A673 (cell line): Measurements from ENCODE around the gene CDKN1A. TPM values are rescaled to one million over a fixed set of nuclear protein-coding genes. Genes with fewer than 3 reads are reported as not detected.

Experiments
- BruUV-seq: library from RNA; stranded (reverse); fragments of 400-500 nt; replicated peaks from 2 replicates; lab custom pipeline; 2021; lab: Mats Ljungman, UMichigan
- CTCF ChIA-PET: fragments of 300-600 bp; sonication (Branson Sonifier 250); formaldehyde crosslinking; loops from one replicate; lab custom pipeline; 2022; ENCODE audit warnings: antibody characterized with exemption; lab: Charles Lee
- POLR2A ChIA-PET: fragments of 300-600 bp; sonication (Branson Sonifier 250); formaldehyde crosslinking; loops from one replicate; lab custom pipeline; 2022; ENCODE audit warnings: antibody characterized with exemption; ENCODE audit not compliant: low non-redundant PET; lab: Charles Lee
- DNase-seq: peaks from one replicate; pipeline ENCODE4 v3.0.0-alpha.2; 2015; ENCODE audit warnings: low spot score
- H3K27ac ChIP-seq: fragments of 200-600 bp; sonication (generic); 2 replicates; pipeline ENCODE4 v1.5.1; 2016; ENCODE audit warnings: mixed run types, low read depth, mild to moderate bottlenecking, mixed read lengths, antibody characterized with exemption, low read length; ENCODE audit not compliant: poor library complexity, severe bottlenecking
- H3K27me3 ChIP-seq: fragments of 200-600 bp; sonication (generic); replicated peaks from 2 replicates; pipeline ENCODE4 v1.6.1; 2017; ENCODE audit warnings: mixed run types, low read depth, mild to moderate bottlenecking, mixed read lengths, antibody characterized with exemption, low read length; ENCODE audit not compliant: insufficient read depth, poor library complexity
- H3K36me3 ChIP-seq: fragments of 200-600 bp; sonication (generic); 2 replicates; pipeline ENCODE4 v1.6.1; 2016; ENCODE audit warnings: mixed run types, mild to moderate bottlenecking, mixed read lengths, antibody characterized with exemption, low read length; ENCODE audit not compliant: insufficient read depth, poor library complexity, severe bottlenecking
- H3K4me1 ChIP-seq: fragments of 200-600 bp; sonication (generic); 2 replicates; pipeline ENCODE4 v1.6.1; 2017; ENCODE audit warnings: mixed run types, mild to moderate bottlenecking, mixed read lengths, antibody characterized with exemption, low read length; ENCODE audit not compliant: insufficient read depth, poor library complexity, severe bottlenecking
- H3K4me3 ChIP-seq: fragments of 200-600 bp; sonication (generic); 2 replicates; pipeline ENCODE4 v1.5.1; 2016; ENCODE audit warnings: low read depth, mixed run types, mild to moderate bottlenecking, mixed read lengths, low read length; ENCODE audit not compliant: poor library complexity, severe bottlenecking
- H3K9me3 ChIP-seq: fragments of 200-600 bp; sonication (generic); 2 replicates; pipeline ENCODE4 v1.6.1; 2016; ENCODE audit warnings: mixed run types, low read depth, mild to moderate bottlenecking, mixed read lengths, antibody characterized with exemption, low read length; ENCODE audit not compliant: poor library complexity, severe bottlenecking
- CTCF ChIP-seq: fragments of 300-800, 200-600 bp; sonication (generic); conservative IDR thresholded peaks from 2 replicates; pipeline ENCODE4 v1.5.1; 2017; ENCODE audit warnings: low read depth, mild to moderate bottlenecking, antibody characterized with exemption, low read length, moderate library complexity, mixed read lengths
- EZH2 ChIP-seq: fragments of 200-600 bp; sonication (generic); IDR thresholded peaks from 2 replicates; pipeline ENCODE4 v1.6.1; 2017; ENCODE audit warnings: borderline replicate concordance, low read depth, mild to moderate bottlenecking, mixed read lengths, antibody characterized with exemption, low read length; ENCODE audit not compliant: poor library complexity, severe bottlenecking
- intact Hi-C: fragments of 100-400 bp; cut with micrococcal nuclease; formaldehyde crosslinking; loops from one replicate; pipeline ENCODE4 v1.10.0; 2022; ENCODE audit not compliant: unreplicated experiment
- total RNA-seq: library from RNA; stranded (reverse); gene quantifications from 2 replicates; pipeline ENCODE4 v1.2.3, GENCODE V29; 2021

The CDKN1A gene
- total RNA-seq, 1 experiment from 2014 or later = 33.6 TPM

GRCh38 chr6:36677059-36677749 is 1.3 kb upstream of the CDKN1A start:
- ChIA-PET POLR2A (interaction anchor here (1.0 kb wide), 1 partner anchor 11 kb away, joined by 3 read pairs; no protein-coding TSS in a partner anchor), CTCF (no interaction called here)
- Histone ChIP-seq H3K36me3 (no peaks in the 10 kb centered on the region), H3K4me3 (no peak overlapping the region), H3K27ac (no peak overlapping the region), H3K9me3 (no peaks in the 10 kb centered on the region), H3K27me3 (no peaks in the 10 kb centered on the region), H3K4me1 (peaks cover 25% of the 10 kb centered on the region)
- no peak for DNase-seq
- intact Hi-C loops = no loop called here
- no TSS peak for BruUV-seq
- TF ChIP-seq EZH2 = no peak
- no peak for TF ChIP-seq CTCF

DNA sequence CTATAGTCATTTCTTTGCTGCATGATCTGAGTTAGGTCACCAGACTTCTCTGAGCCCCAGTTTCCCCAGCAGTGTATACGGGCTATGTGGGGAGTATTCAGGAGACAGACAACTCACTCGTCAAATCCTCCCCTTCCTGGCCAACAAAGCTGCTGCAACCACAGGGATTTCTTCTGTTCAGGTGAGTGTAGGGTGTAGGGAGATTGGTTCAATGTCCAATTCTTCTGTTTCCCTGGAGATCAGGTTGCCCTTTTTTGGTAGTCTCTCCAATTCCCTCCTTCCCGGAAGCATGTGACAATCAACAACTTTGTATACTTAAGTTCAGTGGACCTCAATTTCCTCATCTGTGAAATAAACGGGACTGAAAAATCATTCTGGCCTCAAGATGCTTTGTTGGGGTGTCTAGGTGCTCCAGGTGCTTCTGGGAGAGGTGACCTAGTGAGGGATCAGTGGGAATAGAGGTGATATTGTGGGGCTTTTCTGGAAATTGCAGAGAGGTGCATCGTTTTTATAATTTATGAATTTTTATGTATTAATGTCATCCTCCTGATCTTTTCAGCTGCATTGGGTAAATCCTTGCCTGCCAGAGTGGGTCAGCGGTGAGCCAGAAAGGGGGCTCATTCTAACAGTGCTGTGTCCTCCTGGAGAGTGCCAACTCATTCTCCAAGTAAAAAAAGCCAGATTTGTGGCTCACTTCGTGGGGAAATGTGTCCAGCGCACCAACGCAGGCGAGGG is 594 bp upstream of the CDKN1A start:
- POLR2A ChIA-PET = interaction anchor here (0.6 kb wide), 1 partner anchor 11 kb away, joined by 3 read pairs; no protein-coding TSS in a partner anchor
- CTCF ChIA-PET = interaction anchor here (0.6 to 0.9 kb wide), 2 partner anchors 82 to 514 kb away, joined by 3 to 7 read pairs; no protein-coding TSS in a partner anchor
- Histone ChIP-seq H3K9me3 (no peaks in the 10 kb centered on the region), H3K4me1 (peaks cover 28% of the 10 kb centered on the region), H3K27ac (no peak overlapping the region), H3K27me3 (no peaks in the 10 kb centered on the region), H3K36me3 (no peaks in the 10 kb centered on the region), H3K4me3 (peak overlapping the region; percentile 72)
- no peak for DNase-seq
- TF ChIP-seq EZH2 (no peak), CTCF (no peak)
- intact Hi-C loops = no loop called here
- BruUV-seq = no TSS peak

- Histone ChIP-seq H3K4me1 (peaks cover 28% of the 10 kb centered on the region), H3K27me3 (no peaks in the 10 kb centered on the region), H3K9me3 (no peaks in the 10 kb centered on the region), H3K36me3 (no peaks in the 10 kb centered on the region), H3K27ac (peak overlapping the region; percentile 70), H3K4me3 (peak overlapping the region; percentile 72)
- CTCF ChIA-PET = interaction anchor here (0.5 to 0.9 kb wide), 3 partner anchors 13 to 80 kb away, joined by 3 to 8 read pairs (median 3); no protein-coding TSS in a partner anchor
- no peak for TF ChIP-seq EZH2
- no peak for TF ChIP-seq CTCF
- POLR2A ChIA-PET = no interaction called here
- TSS peak; percentile 30 for BruUV-seq
- peak; percentile 43 for DNase-seq
- intact Hi-C loops = no loop called here
These were observed 724 bp downstream of the CDKN1A start for GRCh38 chr6:36679043-36679833.
